ENCODE results near the gene BMPR1B. TPM values are rescaled to one million over a fixed set of nuclear protein-coding genes. Genes with fewer than 3 reads are reported as not detected.

The BMPR1B gene
- total RNA-seq, 1 experiment from 2014 or later = not detected

DNA sequence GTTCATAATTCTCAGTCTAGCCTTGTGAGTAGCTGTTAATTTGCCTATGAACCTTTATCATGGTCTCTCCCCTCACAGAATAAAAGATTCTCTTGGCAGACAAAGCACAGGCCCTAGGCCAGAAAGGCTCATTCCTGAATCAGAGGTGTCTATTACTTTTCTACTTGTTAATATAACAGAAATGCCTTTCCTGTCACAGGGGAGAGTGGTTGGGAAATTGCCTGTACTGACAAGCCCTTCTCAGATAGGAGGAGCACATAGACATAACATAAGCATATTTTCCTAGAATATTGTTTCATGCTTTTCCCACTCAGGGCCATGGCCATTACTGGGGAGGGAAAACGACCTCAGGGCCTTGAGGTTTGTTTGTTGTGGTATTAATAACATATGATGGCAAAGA, 308.3 kb downstream of the BMPR1B start:
- ATAC-seq = no peak
- H3K9ac ChIP-seq (ENCODE audit: low read length) = no peak overlapping the region
- H3K79me2 ChIP-seq (ENCODE audit: insufficient read depth, low read length) = no peaks in the 10 kb centered on the region
- no peaks in the 10 kb centered on the region for H4K20me1 ChIP-seq (ENCODE audit: insufficient read depth)
- H3K27me3 ChIP-seq (ENCODE audit: insufficient read depth, low read length) = no peaks in the 10 kb centered on the region
- no TSS peak for BruUV-seq (replicated peaks)
- H2AFZ ChIP-seq (ENCODE audit: low read depth, low read length, poor library complexity, severe bottlenecking) = no peak overlapping the region
- TF ChIP-seq POLR2A (IDR thresholded peaks at IDR 0.05; ENCODE audit: borderline replicate concordance, extremely low read depth, insufficient read depth, insufficient read length) (no peak), RAD21 (IDR thresholded peaks at IDR 0.05; ENCODE audit: low read depth) (no peak), JUND (IDR thresholded peaks at IDR 0.05) (no peak), EZH2 (IDR thresholded peaks at IDR 0.05) (no peak), CEBPB (IDR thresholded peaks at IDR 0.05; ENCODE audit: low read depth) (no peak), POLR2AphosphoS5 (IDR thresholded peaks at IDR 0.05; ENCODE audit: low read depth, low read length) (no peak), CBX3 (IDR thresholded peaks at IDR 0.05; ENCODE audit: low read depth) (no peak), EGR1 (IDR thresholded peaks at IDR 0.05; ENCODE audit: low read depth) (no peak), SP1 (IDR thresholded peaks at IDR 0.05; ENCODE audit: low read depth) (no peak), TCF7L2 (IDR thresholded peaks at IDR 0.05; ENCODE audit: borderline replicate concordance, extremely low read depth, insufficient read depth, insufficient read length) (no peak), SIN3A (IDR thresholded peaks at IDR 0.05; ENCODE audit: low read depth) (no peak), SRF (IDR thresholded peaks at IDR 0.05; ENCODE audit: low read depth) (no peak), FOSL1 (IDR thresholded peaks at IDR 0.05; ENCODE audit: low read depth) (no peak), ZNF274 (IDR thresholded peaks at IDR 0.05; ENCODE audit: low read depth, low read length) (no peak), EZH2phosphoT487 (IDR thresholded peaks at IDR 0.05; ENCODE audit: borderline replicate concordance) (no peak)
- TF ChIP-seq, protein P1, sequence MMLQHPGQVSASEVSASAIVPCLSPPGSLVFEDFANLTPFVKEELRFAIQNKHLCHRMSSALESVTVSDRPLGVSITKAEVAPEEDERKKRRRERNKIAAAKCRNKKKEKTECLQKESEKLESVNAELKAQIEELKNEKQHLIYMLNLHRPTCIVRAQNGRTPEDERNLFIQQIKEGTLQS (IDR thresholded peaks at IDR 0.05) = no peak
- TF ChIP-seq, protein P2, sequence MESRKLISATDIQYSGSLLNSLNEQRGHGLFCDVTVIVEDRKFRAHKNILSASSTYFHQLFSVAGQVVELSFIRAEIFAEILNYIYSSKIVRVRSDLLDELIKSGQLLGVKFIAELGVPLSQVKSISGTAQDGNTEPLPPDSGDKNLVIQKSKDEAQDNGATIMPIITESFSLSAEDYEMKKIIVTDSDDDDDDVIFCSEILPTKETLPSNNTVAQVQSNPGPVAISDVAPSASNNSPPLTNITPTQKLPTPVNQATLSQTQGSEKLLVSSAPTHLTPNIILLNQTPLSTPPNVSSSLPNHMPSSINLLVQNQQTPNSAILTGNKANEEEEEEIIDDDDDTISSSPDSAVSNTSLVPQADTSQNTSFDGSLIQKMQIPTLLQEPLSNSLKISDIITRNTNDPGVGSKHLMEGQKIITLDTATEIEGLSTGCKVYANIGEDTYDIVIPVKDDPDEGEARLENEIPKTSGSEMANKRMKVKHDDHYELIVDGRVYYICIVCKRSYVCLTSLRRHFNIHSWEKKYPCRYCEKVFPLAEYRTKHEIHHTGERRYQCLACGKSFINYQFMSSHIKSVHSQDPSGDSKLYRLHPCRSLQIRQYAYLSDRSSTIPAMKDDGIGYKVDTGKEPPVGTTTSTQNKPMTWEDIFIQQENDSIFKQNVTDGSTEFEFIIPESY (IDR thresholded peaks at IDR 0.05; ENCODE audit: extremely low read depth, insufficient replicate concordance, low read length) = no peak
- no peaks in the 10 kb centered on the region for H3K4me1 ChIP-seq (ENCODE audit: control insufficient read depth in 1 of 2, insufficient read depth in 2 of 2, low read length in 2 of 2)
- H3K9me3 ChIP-seq (ENCODE audit: control insufficient read depth in 1 of 2, insufficient read depth in 1 of 2, low read depth in 1 of 2, low read length in 2 of 2) = no peaks in the 10 kb centered on the region
- no peak for DNase-seq (ENCODE audit: low read depth, low spot score)
- H3K4me2 ChIP-seq (ENCODE audit: low read length) = no peak overlapping the region
- intact Hi-C loops (cut with micrococcal nuclease) = no loop called here
- no peak overlapping the region for H3K27ac ChIP-seq (ENCODE audit: low read depth, low read length)
- ChIA-PET POLR2A (no interaction called here), RAD21 (ENCODE audit: low non-redundant PET in 1 of 2, low total read pairs in 2 of 2, uncharacterized antibody in 2 of 2, unreplicated experiment in 2 of 2) (no interaction called here), CTCF (no interaction called here)
- H3K4me3 ChIP-seq (replicated peaks in 1 of 2; ENCODE audit: low read depth in 1 of 2, low read length in 2 of 2) = no peak overlapping the region
- H3K9me2 ChIP-seq (ENCODE audit: insufficient read depth) = no peaks in the 10 kb centered on the region
- H3K36me3 ChIP-seq (ENCODE audit: control insufficient read depth in 1 of 2, insufficient read depth in 2 of 2, low read length in 2 of 2) = no peaks in the 10 kb centered on the region

All from HCT116 (cell line).